Panc1 (cell line): ENCODE measurements around the gene MEAF6.

Experiments
- CTCF ChIP-seq: fragments of 450-650 bp; IDR thresholded peaks from 2 replicates; pipeline ENCODE4 v1.5.1; 2017; ENCODE audit warnings: mild to moderate bottlenecking
- REST ChIP-seq, 2 experiments: IDR thresholded peaks; 2 replicates each; pipeline ENCODE4 v1.6.1; 2011 to 2012; ENCODE audit warnings: low read depth in 2 of 2, control low read depth in 1 of 2, low read length in 1 of 2, mild to moderate bottlenecking in 1 of 2, moderate library complexity in 1 of 2; ENCODE audit not compliant: insufficient read depth in 1 of 2
- TCF7L2 ChIP-seq: IDR thresholded peaks from 2 replicates; pipeline ENCODE4 v1.6.1; 2011; ENCODE audit warnings: mild to moderate bottlenecking, low read depth, low read length, inconsistent platforms

- TF ChIP-seq TCF7L2, result no peak
- TF ChIP-seq CTCF, result no peak
- TF ChIP-seq REST (IDR thresholded peaks at IDR 0.05; ENCODE audit: insufficient read depth in 1 of 2, low read depth in 2 of 2, low read length in 1 of 2), result no peak
Observed at GRCh38 chr1:37474697-37475379, 39.7 kb downstream of the MEAF6 start.
